T-helper 2 cell (primary cell): ENCODE measurements around the gene ODF2.
"Not testable (repeated sequence)": the region's sequence is repeated elsewhere in the genome, so short reads cannot be mapped to it uniquely, and the experiment has no call there.

Experiments used
- DNase-seq, 5 experiments: peaks; one replicate each; pipeline versions ENCODE4 v3.0.0 to v3.0.0-alpha.2; 2012 to 2022

ODF2 gene

GRCh38 chr9:128424268-128424780 lies 31.5 kb upstream of the ODF2 start:
- DNase-seq: no peak

- no peak for DNase-seq
Observed at GRCh38 chr9:128428644-128429512, 26.9 kb upstream of the ODF2 start.

- DNase-seq: no peak
Observed at GRCh38 chr9:128429513-128430086, 26.2 kb upstream of the ODF2 start.

GRCh38 chr9:128431207-128431606 lies 24.6 kb upstream of the ODF2 start:
- no peak for DNase-seq

GRCh38 chr9:128434340-128434739 lies 21.5 kb upstream of the ODF2 start:
- DNase-seq: no peak

- DNase-seq: no peak
Observed at GRCh38 chr9:128435611-128436010, 20.2 kb upstream of the ODF2 start.

- peak; percentile 50 to 77 (median 68) for DNase-seq
Observed at GRCh38 chr9:128438343-128439109, 17.3 kb upstream of the ODF2 start.

- DNase-seq: peak in 1 of 5 experiments; percentile 27
Observed at GRCh38 chr9:128439273-128439672, 16.5 kb upstream of the ODF2 start.

- DNase-seq: no peak
Observed at GRCh38 chr9:128442150-128442549, 13.7 kb upstream of the ODF2 start.

GRCh38 chr9:128446505-128446904 lies 9.3 kb upstream of the ODF2 start:
- not testable (repeated sequence) for DNase-seq

GRCh38 chr9:128448746-128449145 lies 7.1 kb upstream of the ODF2 start:
- DNase-seq: no peak

GRCh38 chr9:128454991-128455390 lies 815 bp upstream of the ODF2 start:
- DNase-seq: no peak

- peak; percentile 32 to 79 (median 54) for DNase-seq
Observed at GRCh38 chr9:128456613-128457061, 831 bp downstream of the ODF2 start.

GRCh38 chr9:128457207-128457606 lies 1.4 kb downstream of the ODF2 start:
- no peak for DNase-seq

GRCh38 chr9:128459011-128459410 lies 3.2 kb downstream of the ODF2 start:
- DNase-seq: no peak

- no peak for DNase-seq
Observed at GRCh38 chr9:128469070-128469469, 13.3 kb downstream of the ODF2 start.

- peak in 1 of 5 experiments; percentile 49 for DNase-seq
Observed at GRCh38 chr9:128470560-128470959, 14.8 kb downstream of the ODF2 start.

- no peak for DNase-seq
Observed at GRCh38 chr9:128473104-128473503, 17.3 kb downstream of the ODF2 start.

- no peak for DNase-seq
Observed at GRCh38 chr9:128475867-128476266, 20.1 kb downstream of the ODF2 start.

GRCh38 chr9:128479262-128479661 lies 23.5 kb downstream of the ODF2 start:
- no peak for DNase-seq

GRCh38 chr9:128481561-128481960 lies 25.8 kb downstream of the ODF2 start:
- DNase-seq: no peak

- no peak for DNase-seq
Observed at GRCh38 chr9:128482186-128482585, 26.4 kb downstream of the ODF2 start.
